Measurements from ENCODE around the gene BSND. TPM values are rescaled to one million over a fixed set of nuclear protein-coding genes. Genes with fewer than 3 reads are reported as not detected.

BSND gene
- total and polyA plus RNA-seq, 9 of the 15 experiments (the other 6 are each of a cell fraction or from before 2014, with no cell fraction given), result not detected

- 73% methylated on average over 2 of the region's 3 CpGs for WGBS (ENCODE audit: insufficient coverage, low coverage, missing lambda C conversion rate)
Measured at GRCh38 chr1:55047611-55048010, 48.9 kb downstream of the BSND start.

More at GRCh38 chr1:55047611-55048010, 48.9 kb downstream of the BSND start:
- Histone ChIP-seq H3K4me1 (replicated peaks in 1 of 2; ENCODE audit: control insufficient read depth in 2 of 2, insufficient read depth in 2 of 2, low read length in 2 of 2) (peaks cover 0 to 10% of the 10 kb centered on the region in 2 experiments; a peak in 3 of 5 replicates), H4K20me1 (replicated peaks; ENCODE audit: control insufficient read depth, insufficient read depth, low read length) (peaks cover 5% of the 10 kb centered on the region; the same call in 1 of the 2 replicates), H3K4me3 (no peak overlapping the region), H3K79me2 (ENCODE audit: control insufficient read depth, insufficient read depth, low read length) (peaks cover 52% of the 10 kb centered on the region), H2AFZ (ENCODE audit: low read depth, low read length) (no peak overlapping the region), H3K36me3 (ENCODE audit: control insufficient read depth, insufficient read depth, low read length) (peaks cover 98% of the 10 kb centered on the region), H3K27ac (ENCODE audit: extremely low read depth, low read depth, low read length) (no peak overlapping the region), H3K9me3 (replicated peaks; ENCODE audit: control insufficient read depth, insufficient read depth, low read depth, low read length) (no peaks in the 10 kb centered on the region), H3K9me1 (ENCODE audit: control insufficient read depth, insufficient read depth, low read length) (no peaks in the 10 kb centered on the region), H3K9ac (ENCODE audit: insufficient read depth in 1 of 2, low read depth in 2 of 2, low read length in 2 of 2) (no peak overlapping the region), H3K27me3 (ENCODE audit: control insufficient read depth in 2 of 2, insufficient read depth in 2 of 2, low read length in 2 of 2) (no peaks in the 10 kb centered on the region), H3K4me2 (ENCODE audit: insufficient read depth, low read length) (no peak overlapping the region)
- FAIRE-seq (no peak), DNase-seq (ENCODE audit: extremely low read depth in 1 of 4, low spot score in 3 of 4) (no peak), ATAC-seq (no peak)
- intact Hi-C loops (cut with micrococcal nuclease) (no loop called here), in situ Hi-C loops (cut with MboI) (no loop called here)
- CTCF ChIA-PET (ENCODE audit: low intra/inter-chr PET ratio), result no interaction called here
- TF ChIP-seq ZNF778 (CRISPR knock-in tag; IDR thresholded peaks at IDR 0.05), result no peak
- TF ChIP-seq HDGF (IDR thresholded peaks at IDR 0.05), result no peak
- TF ChIP-seq ZNF75A (CRISPR knock-in tag; IDR thresholded peaks at IDR 0.05), result no peak
- TF ChIP-seq RUNX1 (IDR thresholded peaks at IDR 0.05; ENCODE audit: low read depth), result no peak
- TF ChIP-seq ZNF354B (CRISPR knock-in tag; IDR thresholded peaks at IDR 0.05), result no peak
- no peak for TF ChIP-seq CBX2 (IDR thresholded peaks at IDR 0.05; ENCODE audit: insufficient read depth, low read length, poor library complexity, severe bottlenecking)
- no peak for TF ChIP-seq HMG20A (CRISPR knock-in tag; conservative IDR thresholded peaks at IDR 0.05)
- no peak for TF ChIP-seq UBTF (IDR thresholded peaks at IDR 0.05; ENCODE audit: borderline replicate concordance in 1 of 2, low read depth in 2 of 2, low read length in 2 of 2)
- no peak for TF ChIP-seq FOXM1 (IDR thresholded peaks at IDR 0.05; ENCODE audit: low read depth)
- no peak for TF ChIP-seq FOXM1 (CRISPR knock-in tag; IDR thresholded peaks at IDR 0.05; ENCODE audit: low read depth)
- TF ChIP-seq PHF20 (IDR thresholded peaks at IDR 0.05; ENCODE audit: partially characterized antibody), result no peak
- TF ChIP-seq BACH1 (tag; IDR thresholded peaks at IDR 0.05), result no peak
- no peak for TF ChIP-seq MAFG (tag; conservative IDR thresholded peaks at IDR 0.05)
- TF ChIP-seq SMAD4 (CRISPR knock-in tag; conservative IDR thresholded peaks at IDR 0.05), result no peak
- POLR2A ChIA-PET, result interaction anchor here (0.7 to 4.1 kb wide), 2 partner anchors 12 to 356 kb away, joined by 5 to 24 read pairs; no protein-coding TSS in a partner anchor
- BruUV-seq (replicated peaks), result no TSS peak
